Kidney (tissue), 14 donors: ENCODE measurements around the gene SMARCA2. TPM values are rescaled to one million over a fixed set of nuclear protein-coding genes. Genes with fewer than 3 reads are reported as not detected.
A peak's percentile ranks its signal among the peaks of the same experiment; 100 is the strongest.

Source experiments
- DNase-seq, 5 donors: peaks; one replicate each; pipeline ENCODE4 v3.0.0-alpha.2; 2013 to 2020
- FAIRE-seq: peaks from 2 replicates; lab custom pipeline; 2012; peaks lifted over from hg19 to GRCh38; lab: Jason Lieb, UNC
- H3K27ac ChIP-seq, 2 donors: one replicate each; pipeline ENCODE4 v1.7.0; 2013; ENCODE audit warnings: low read depth in 2 of 2, low read length in 2 of 2, inconsistent platforms in 1 of 2
- H3K27me3 ChIP-seq: one replicate; pipeline ENCODE4 v1.7.1; 2013; ENCODE audit warnings: low read length, inconsistent platforms; ENCODE audit not compliant: control insufficient read depth, insufficient read depth
- H3K36me3 ChIP-seq, 3 donors: one replicate each; pipeline versions ENCODE4 v1.7.0 to v1.7.1; 2013; ENCODE audit warnings: low read length in 3 of 3, control low read depth in 1 of 3, inconsistent platforms in 1 of 3; ENCODE audit not compliant: insufficient read depth in 3 of 3, control insufficient read depth in 2 of 3
- H3K4me1 ChIP-seq, 3 donors: one replicate each; pipeline versions ENCODE4 v1.7.0 to v1.7.1; 2013; ENCODE audit warnings: low read length in 3 of 3, inconsistent platforms in 1 of 3, low read depth in 1 of 3; ENCODE audit not compliant: control insufficient read depth in 2 of 3, insufficient read depth in 2 of 3
- H3K4me3 ChIP-seq, 3 donors: one replicate each; pipeline versions ENCODE4 v1.7.0 to v1.8.1; 2013; ENCODE audit warnings: low read length in 3 of 3, control low read depth in 1 of 3, inconsistent platforms in 1 of 3
- H3K9ac ChIP-seq, 3 donors: one replicate each; pipeline versions ENCODE4 v1.7.0 to v1.7.1; 2013; ENCODE audit warnings: low read length in 3 of 3, control low read depth in 1 of 3, inconsistent platforms in 1 of 3
- H3K9me3 ChIP-seq, 3 donors: one replicate each; pipeline versions ENCODE4 v1.7.0 to v1.7.1; 2013; ENCODE audit warnings: low read length in 3 of 3, control low read depth in 1 of 3, inconsistent platforms in 1 of 3; ENCODE audit not compliant: control insufficient read depth in 2 of 3, insufficient read depth in 1 of 3
- CTCF ChIP-seq: IDR thresholded peaks from 3 replicates; pipeline ENCODE4 v1.5.1; 2012; ENCODE audit warnings: mild to moderate bottlenecking, moderate library complexity, borderline replicate concordance; ENCODE audit not compliant: insufficient read depth; ENCODE audit errors: extremely low read depth
- intact Hi-C: fragments of 100-400 bp; cut with DNase I; formaldehyde crosslinking; loops from one replicate; pipeline ENCODE4 v1.11.1; 2022
- polyA plus RNA-seq: library from polyadenylated mRNA; stranded (reverse); fragments of 350-450 nt; fragmentation: Illumina TruSeq; extraction: RNeasy Lipid Tissue Mini Kit (QIAGEN cat#74804); gene quantifications from one replicate; pipeline ENCODE4 v1.2.3, GENCODE V29; 2014; ENCODE audit warnings: low read depth, low replicate concordance; ENCODE audit not compliant: insufficient read depth
- total RNA-seq: library from RNA; stranded (reverse); fragmentation: NEBNext Ultra II Directional; extraction: Animal tissue kit (Norgen Biotek cat#: 25700); gene quantifications from one replicate; pipeline ENCODE4 v1.2.1, GENCODE V29; 2021
- donor health status: control.
- donor health status: control.
- donor health status: control.
- donor health status: control.
- donor health status: control.
- donor health status: DM: yes; HTN: yes; CAD: no.
- donor health status: Normal renal cell carcinoma (clear cell type).

SMARCA2 gene
- total and polyA plus RNA-seq, 2 donors from 2014 or later = 54.3 to 189 TPM

- Histone ChIP-seq H3K27ac (no peak overlapping the region), H3K9me3 (no peaks in the 10 kb centered on the region), H3K4me3 (no peak overlapping the region), H3K27me3 (no peaks in the 10 kb centered on the region), H3K9ac (no peak overlapping the region), H3K36me3 (peaks cover 0 to 31% (median 21%) of the 10 kb centered on the region in 3 donors), H3K4me1 (peaks cover 0 to 2% (median 0%) of the 10 kb centered on the region in 3 donors)
- no peak for TF ChIP-seq CTCF
- no peak for FAIRE-seq
- intact Hi-C loops = no loop called here
- DNase-seq = no peak
These were observed 91.5 kb downstream of the SMARCA2 start for GRCh38 chr9:2106666-2107065.

GRCh38 chr9:2107906-2108451, 92.8 kb downstream of the SMARCA2 start:
- TF ChIP-seq CTCF = no peak
- DNase-seq = peak in 1 of 5 donors; percentile 24
- no peak overlapping the region for H3K27ac ChIP-seq
- no peak overlapping the region for H3K4me3 ChIP-seq
- H3K36me3 ChIP-seq = peaks cover 0 to 32% (median 22%) of the 10 kb centered on the region in 3 donors
- H3K4me1 ChIP-seq = peaks cover 0 to 2% (median 0%) of the 10 kb centered on the region in 3 donors
- H3K27me3 ChIP-seq = no peaks in the 10 kb centered on the region
- intact Hi-C loops = no loop called here
- FAIRE-seq = no peak
- no peak overlapping the region for H3K9ac ChIP-seq
- no peaks in the 10 kb centered on the region for H3K9me3 ChIP-seq

- no peak overlapping the region for H3K27ac ChIP-seq
- H3K27me3 ChIP-seq = no peaks in the 10 kb centered on the region
- H3K9me3 ChIP-seq = no peaks in the 10 kb centered on the region
- H3K36me3 ChIP-seq = peaks cover 0 to 34% (median 18%) of the 10 kb centered on the region in 3 donors
- no peak overlapping the region for H3K9ac ChIP-seq
- DNase-seq (no peak), FAIRE-seq (no peak)
- peaks cover 0 to 2% (median 0%) of the 10 kb centered on the region in 3 donors for H3K4me1 ChIP-seq
- H3K4me3 ChIP-seq = no peak overlapping the region
- no peak for TF ChIP-seq CTCF
- intact Hi-C loops = no loop called here
These were observed 94.0 kb downstream of the SMARCA2 start for GRCh38 chr9:2109069-2109650.
